ENCODE data around the gene CHN1.

CHN1 gene

GRCh38 chr2:175009917-175010621 is 4.9 kb upstream of the CHN1 start:
- DNase-seq (ENCODE audit: low read depth), result no peak

GRCh38 chr2:175008801-175009495 is 3.8 kb upstream of the CHN1 start:
- DNase-seq (ENCODE audit: low read depth), result no peak

GRCh38 chr2:175008009-175008408 is 2.8 kb upstream of the CHN1 start:
- DNase-seq (ENCODE audit: low read depth), result no peak

GRCh38 chr2:175007510-175007909 is 2.3 kb upstream of the CHN1 start:
- no peak for DNase-seq (ENCODE audit: low read depth)

GRCh38 chr2:175006281-175006680 is 1.1 kb upstream of the CHN1 start:
- DNase-seq (ENCODE audit: low read depth), result no peak

- DNase-seq (ENCODE audit: low read depth), result no peak
Observed at GRCh38 chr2:175005733-175006264, 618 bp upstream of the CHN1 start.

- no peak for DNase-seq (ENCODE audit: low read depth)
Observed at GRCh38 chr2:175004730-175004979, 526 bp downstream of the CHN1 start.

- no peak for DNase-seq (ENCODE audit: low read depth)
Observed at GRCh38 chr2:175003875-175004729, 1.1 kb downstream of the CHN1 start.

GRCh38 chr2:175002547-175003274 is 2.5 kb downstream of the CHN1 start:
- no peak for DNase-seq (ENCODE audit: low read depth)

GRCh38 chr2:175001566-175001965 is 3.6 kb downstream of the CHN1 start:
- no peak for DNase-seq (ENCODE audit: low read depth)

GRCh38 chr2:174997110-174997509 is 8.1 kb downstream of the CHN1 start:
- no peak for DNase-seq (ENCODE audit: low read depth)

GRCh38 chr2:174996622-174997021 is 8.6 kb downstream of the CHN1 start:
- DNase-seq (ENCODE audit: low read depth), result no peak

- DNase-seq (ENCODE audit: low read depth), result no peak
Observed at GRCh38 chr2:174994381-174994780, 10.8 kb downstream of the CHN1 start.

- no peak for DNase-seq (ENCODE audit: low read depth)
Observed at GRCh38 chr2:174992886-174993285, 12.3 kb downstream of the CHN1 start.

GRCh38 chr2:174985614-174986013 is 19.6 kb downstream of the CHN1 start:
- no peak for DNase-seq (ENCODE audit: low read depth)

- no peak for DNase-seq (ENCODE audit: low read depth)
Observed at GRCh38 chr2:174984561-174984960, 20.6 kb downstream of the CHN1 start.

GRCh38 chr2:174981331-174981730 is 23.9 kb downstream of the CHN1 start:
- no peak for DNase-seq (ENCODE audit: low read depth)

GRCh38 chr2:174979996-174980395 is 25.2 kb downstream of the CHN1 start:
- DNase-seq (ENCODE audit: low read depth), result no peak

GRCh38 chr2:174977364-174977763 is 27.8 kb downstream of the CHN1 start:
- no peak for DNase-seq (ENCODE audit: low read depth)

- no peak for DNase-seq (ENCODE audit: low read depth)
Observed at GRCh38 chr2:174974131-174974530, 31.1 kb downstream of the CHN1 start.

GRCh38 chr2:174972924-174973323 is 32.3 kb downstream of the CHN1 start:
- DNase-seq (ENCODE audit: low read depth), result no peak
